ENCODE results near the gene ZNF529.

The ZNF529 gene

DNA sequence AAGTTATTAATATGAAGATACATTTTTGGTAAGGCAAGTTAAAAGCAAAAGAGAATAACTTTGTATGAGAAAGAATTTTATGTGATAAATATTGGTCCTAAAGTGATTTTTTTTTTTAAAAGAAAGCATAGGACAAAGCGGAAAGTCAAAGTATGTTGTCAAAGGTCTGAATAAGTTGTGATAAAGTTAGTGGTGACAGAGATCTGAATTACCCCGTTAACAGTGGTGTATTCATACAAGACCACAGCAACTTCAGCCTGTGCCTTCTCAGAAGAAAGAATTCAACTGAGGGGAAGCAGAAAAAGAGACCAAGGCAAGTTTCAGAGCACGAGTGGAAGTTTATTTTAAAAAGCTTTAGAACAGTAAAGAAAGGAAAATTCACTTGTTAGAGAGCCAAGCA lies 64.8 kb downstream of the ZNF529 start:
- Histone ChIP-seq H3K27me3 (ENCODE audit: low read depth, low read length) (no peaks in the 10 kb centered on the region), H2AFZ (ENCODE audit: low read depth, low read length) (no peak overlapping the region), H3K79me2 (ENCODE audit: low read length) (no peaks in the 10 kb centered on the region), H3K9me3 (ENCODE audit: insufficient read depth, low read length) (peaks cover 39% of the 10 kb centered on the region), H3K9ac (ENCODE audit: low read length) (no peak overlapping the region), H3K36me3 (replicated peaks; ENCODE audit: low read depth, low read length) (peaks cover 36% of the 10 kb centered on the region), H3K4me3 (ENCODE audit: low read length) (no peak overlapping the region), H3K27ac (ENCODE audit: low read length) (no peak overlapping the region), H4K20me1 (ENCODE audit: insufficient read depth, low read length) (no peaks in the 10 kb centered on the region), H3K4me2 (ENCODE audit: low read length) (no peak overlapping the region), H3K4me1 (ENCODE audit: low read length) (no peaks in the 10 kb centered on the region)
- TF ChIP-seq EZH2phosphoT487 (IDR thresholded peaks at IDR 0.05; ENCODE audit: low read depth): no peak
- TF ChIP-seq, protein P1, sequence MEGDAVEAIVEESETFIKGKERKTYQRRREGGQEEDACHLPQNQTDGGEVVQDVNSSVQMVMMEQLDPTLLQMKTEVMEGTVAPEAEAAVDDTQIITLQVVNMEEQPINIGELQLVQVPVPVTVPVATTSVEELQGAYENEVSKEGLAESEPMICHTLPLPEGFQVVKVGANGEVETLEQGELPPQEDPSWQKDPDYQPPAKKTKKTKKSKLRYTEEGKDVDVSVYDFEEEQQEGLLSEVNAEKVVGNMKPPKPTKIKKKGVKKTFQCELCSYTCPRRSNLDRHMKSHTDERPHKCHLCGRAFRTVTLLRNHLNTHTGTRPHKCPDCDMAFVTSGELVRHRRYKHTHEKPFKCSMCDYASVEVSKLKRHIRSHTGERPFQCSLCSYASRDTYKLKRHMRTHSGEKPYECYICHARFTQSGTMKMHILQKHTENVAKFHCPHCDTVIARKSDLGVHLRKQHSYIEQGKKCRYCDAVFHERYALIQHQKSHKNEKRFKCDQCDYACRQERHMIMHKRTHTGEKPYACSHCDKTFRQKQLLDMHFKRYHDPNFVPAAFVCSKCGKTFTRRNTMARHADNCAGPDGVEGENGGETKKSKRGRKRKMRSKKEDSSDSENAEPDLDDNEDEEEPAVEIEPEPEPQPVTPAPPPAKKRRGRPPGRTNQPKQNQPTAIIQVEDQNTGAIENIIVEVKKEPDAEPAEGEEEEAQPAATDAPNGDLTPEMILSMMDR (IDR thresholded peaks at IDR 0.05; ENCODE audit: low read depth, low read length): no peak

GRCh38 chr19:36501973-36502372 lies 71.1 kb downstream of the ZNF529 start:
- no peak overlapping the region for H3K4me3 ChIP-seq (ENCODE audit: low read length)
- no peaks in the 10 kb centered on the region for H3K27me3 ChIP-seq (ENCODE audit: low read depth, low read length)
- H3K36me3 ChIP-seq (replicated peaks; ENCODE audit: low read depth, low read length): peaks cover 9% of the 10 kb centered on the region
- no peak overlapping the region for H3K4me2 ChIP-seq (ENCODE audit: low read length)
- H2AFZ ChIP-seq (ENCODE audit: low read depth, low read length): no peak overlapping the region
- no peak overlapping the region for H3K27ac ChIP-seq (ENCODE audit: low read length)
- H4K20me1 ChIP-seq (ENCODE audit: insufficient read depth, low read length): no peaks in the 10 kb centered on the region
- no peak overlapping the region for H3K9ac ChIP-seq (ENCODE audit: low read length)
- peaks cover 32% of the 10 kb centered on the region for H3K9me3 ChIP-seq (ENCODE audit: insufficient read depth, low read length)
- TF ChIP-seq, protein P1 (IDR thresholded peaks at IDR 0.05; ENCODE audit: low read depth, low read length): no peak
- no peak for TF ChIP-seq EZH2phosphoT487 (IDR thresholded peaks at IDR 0.05; ENCODE audit: low read depth)
- no peaks in the 10 kb centered on the region for H3K4me1 ChIP-seq (ENCODE audit: low read length)
- H3K79me2 ChIP-seq (ENCODE audit: low read length): no peaks in the 10 kb centered on the region

DNA sequence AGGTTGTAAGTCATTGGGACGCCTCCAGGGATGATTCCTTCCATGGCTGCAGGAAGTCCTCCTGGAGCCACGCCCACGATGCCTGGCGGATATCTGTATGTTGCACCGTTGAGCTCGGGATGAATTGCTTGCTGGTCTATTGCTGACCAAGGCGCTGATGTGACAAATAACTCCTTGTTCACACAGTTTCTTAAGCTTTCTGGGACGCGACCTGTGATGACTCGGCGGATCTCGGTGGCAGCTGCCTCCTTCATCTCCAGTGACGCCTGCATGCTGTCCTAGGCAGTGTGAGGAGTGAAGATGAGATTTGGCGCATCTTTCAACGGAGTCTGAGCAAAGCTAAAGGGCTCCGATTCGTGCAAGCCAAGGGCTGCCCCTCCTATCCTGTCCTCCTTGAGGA lies 76.1 kb downstream of the ZNF529 start:
- H3K4me3 ChIP-seq (ENCODE audit: low read length): no peak overlapping the region
- H2AFZ ChIP-seq (ENCODE audit: low read depth, low read length): no peak overlapping the region
- TF ChIP-seq EZH2phosphoT487 (IDR thresholded peaks at IDR 0.05; ENCODE audit: low read depth): no peak
- TF ChIP-seq, protein P1 (IDR thresholded peaks at IDR 0.05; ENCODE audit: low read depth, low read length): no peak
- H3K27me3 ChIP-seq (ENCODE audit: low read depth, low read length): no peaks in the 10 kb centered on the region
- no peak overlapping the region for H3K27ac ChIP-seq (ENCODE audit: low read length)
- no peaks in the 10 kb centered on the region for H4K20me1 ChIP-seq (ENCODE audit: insufficient read depth, low read length)
- H3K79me2 ChIP-seq (ENCODE audit: low read length): no peaks in the 10 kb centered on the region
- peaks cover 8% of the 10 kb centered on the region; the same call in 1 of the 2 replicates for H3K9me3 ChIP-seq (ENCODE audit: insufficient read depth, low read length)
- H3K9ac ChIP-seq (ENCODE audit: low read length): no peak overlapping the region
- H3K4me1 ChIP-seq (ENCODE audit: low read length): peaks cover 6% of the 10 kb centered on the region; the same call in 1 of the 2 replicates
- H3K4me2 ChIP-seq (ENCODE audit: low read length): no peak overlapping the region
- H3K36me3 ChIP-seq (replicated peaks; ENCODE audit: low read depth, low read length): peaks cover 4% of the 10 kb centered on the region
